ENCODE measurements around the gene SCGB1A1. TPM values are rescaled to one million over a fixed set of nuclear protein-coding genes. Genes with fewer than 3 reads are reported as not detected.

SCGB1A1 gene
- total RNA-seq, 2 experiments from 2014 or later, result not detected

DNA sequence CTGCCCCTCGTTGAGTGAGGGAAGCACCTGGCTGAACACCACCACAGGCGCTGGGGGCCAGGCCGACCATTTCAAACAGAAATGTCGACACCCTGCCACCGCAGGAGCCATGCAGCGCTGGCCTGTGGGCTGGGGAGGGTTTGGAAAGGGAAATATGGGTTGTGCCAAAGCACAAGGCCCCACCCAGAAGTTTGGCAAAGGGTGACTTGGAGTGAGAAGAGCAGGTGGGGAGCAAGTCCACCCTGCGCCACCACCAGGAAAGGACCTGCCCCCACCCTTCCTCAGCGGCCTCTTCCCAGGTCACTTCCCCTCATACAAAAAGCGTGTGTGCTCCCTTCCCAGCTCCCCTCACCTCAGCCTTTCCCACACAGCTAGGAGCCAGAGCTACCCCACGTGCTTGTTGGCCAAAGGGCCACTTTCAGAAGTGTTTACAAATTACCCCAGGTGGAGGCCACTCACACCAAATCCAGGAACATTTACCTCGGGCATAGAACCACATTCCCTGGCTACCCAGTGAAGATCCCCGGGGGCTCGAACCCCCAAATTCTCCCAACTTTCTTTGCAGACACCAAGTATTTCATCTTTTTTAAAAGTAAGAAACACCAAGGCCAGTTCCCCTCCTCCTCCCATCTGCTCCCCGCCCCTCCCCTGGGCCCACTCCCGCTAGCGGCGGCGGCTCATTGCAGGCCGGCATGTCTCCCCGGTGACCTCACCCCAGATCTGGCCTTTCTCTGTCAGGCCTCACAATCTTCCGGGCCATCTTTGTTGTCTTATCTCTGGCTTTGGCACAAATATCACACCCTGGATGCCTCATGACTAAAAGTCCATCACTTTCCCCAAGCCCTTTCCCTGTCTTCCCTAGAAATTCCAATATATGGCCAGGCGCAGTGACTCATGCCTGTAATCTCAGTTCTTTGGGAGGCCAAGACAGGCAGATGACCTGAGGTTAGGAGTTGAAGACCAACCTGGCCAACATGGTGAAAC lies 20.5 kb upstream of the SCGB1A1 start:
- Histone ChIP-seq H3K4me3 (ENCODE audit: low read depth, low read length, poor library complexity, severe bottlenecking) (no peak overlapping the region), H4K20me1 (ENCODE audit: insufficient read depth, low read length) (no peaks in the 10 kb centered on the region), H3K27ac (ENCODE audit: low read depth, low read length, poor library complexity, severe bottlenecking) (no peak overlapping the region), H3K9me2 (ENCODE audit: insufficient read depth, low read length) (no peaks in the 10 kb centered on the region), H2AFZ (ENCODE audit: low read length) (no peak overlapping the region), H3K36me3 (ENCODE audit: insufficient read depth, low read length) (no peaks in the 10 kb centered on the region), H3K4me1 (ENCODE audit: insufficient read depth, low read length, poor library complexity, severe bottlenecking) (no peaks in the 10 kb centered on the region), H3K4me2 (ENCODE audit: low read length) (no peak overlapping the region), H3K79me2 (ENCODE audit: insufficient read depth, low read depth, low read length) (no peaks in the 10 kb centered on the region), H3K9me3 (ENCODE audit: low read length) (no peaks in the 10 kb centered on the region)
- POLR2A ChIA-PET, result interaction anchor here (0.6 kb wide), 1 partner anchor 37 kb away, joined by 3 read pairs; no protein-coding TSS in a partner anchor
- no TSS peak for BruUV-seq (replicated peaks)
- intact Hi-C loops (cut with micrococcal nuclease; ENCODE audit: unreplicated experiment), result no loop called here
- CTCF ChIA-PET (ENCODE audit: unreplicated experiment), result no interaction called here
- TF ChIP-seq EZH2phosphoT487 (IDR thresholded peaks at IDR 0.05; ENCODE audit: borderline replicate concordance, low read depth, low read length), result no peak
- TF ChIP-seq, protein P1, sequence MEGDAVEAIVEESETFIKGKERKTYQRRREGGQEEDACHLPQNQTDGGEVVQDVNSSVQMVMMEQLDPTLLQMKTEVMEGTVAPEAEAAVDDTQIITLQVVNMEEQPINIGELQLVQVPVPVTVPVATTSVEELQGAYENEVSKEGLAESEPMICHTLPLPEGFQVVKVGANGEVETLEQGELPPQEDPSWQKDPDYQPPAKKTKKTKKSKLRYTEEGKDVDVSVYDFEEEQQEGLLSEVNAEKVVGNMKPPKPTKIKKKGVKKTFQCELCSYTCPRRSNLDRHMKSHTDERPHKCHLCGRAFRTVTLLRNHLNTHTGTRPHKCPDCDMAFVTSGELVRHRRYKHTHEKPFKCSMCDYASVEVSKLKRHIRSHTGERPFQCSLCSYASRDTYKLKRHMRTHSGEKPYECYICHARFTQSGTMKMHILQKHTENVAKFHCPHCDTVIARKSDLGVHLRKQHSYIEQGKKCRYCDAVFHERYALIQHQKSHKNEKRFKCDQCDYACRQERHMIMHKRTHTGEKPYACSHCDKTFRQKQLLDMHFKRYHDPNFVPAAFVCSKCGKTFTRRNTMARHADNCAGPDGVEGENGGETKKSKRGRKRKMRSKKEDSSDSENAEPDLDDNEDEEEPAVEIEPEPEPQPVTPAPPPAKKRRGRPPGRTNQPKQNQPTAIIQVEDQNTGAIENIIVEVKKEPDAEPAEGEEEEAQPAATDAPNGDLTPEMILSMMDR (conservative IDR thresholded peaks at IDR 0.05; ENCODE audit: low read length), result no peak
- DNase-seq (ENCODE audit: low spot score), result no peak

DNA sequence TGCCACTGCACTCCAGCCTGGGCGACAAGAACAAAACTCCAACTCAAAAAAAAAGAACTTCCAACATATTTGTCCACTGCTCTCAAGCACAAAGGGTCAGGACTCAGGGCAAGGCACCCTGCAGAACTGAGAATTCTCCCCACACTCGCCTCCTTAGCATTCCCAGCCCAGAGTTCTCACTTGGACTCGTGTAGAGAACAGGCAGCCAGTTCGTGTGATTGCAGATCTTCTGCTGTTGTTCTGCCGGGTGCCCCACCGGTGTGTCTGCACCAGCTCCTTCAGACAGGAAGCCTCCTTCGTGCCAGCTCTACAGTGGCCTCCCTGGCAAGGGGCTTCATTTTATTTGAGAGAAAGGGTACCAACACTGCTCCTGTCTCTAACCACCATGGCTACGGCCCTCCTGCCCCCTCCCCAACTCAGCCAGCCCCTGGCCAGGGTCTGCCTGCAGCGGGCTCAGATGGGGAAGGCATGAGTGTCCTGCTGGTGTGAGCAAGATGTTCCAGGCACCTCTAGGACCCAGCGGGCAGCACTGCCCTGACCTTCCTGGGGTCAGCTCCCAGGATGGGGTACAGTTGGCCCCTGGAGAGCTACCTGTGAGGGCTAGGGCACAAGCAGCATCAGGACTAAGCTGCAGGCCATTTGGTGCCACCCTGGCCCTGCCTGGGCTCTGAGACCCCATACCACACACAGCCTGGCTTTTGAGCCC lies 19.5 kb upstream of the SCGB1A1 start:
- Histone ChIP-seq H3K4me1 (ENCODE audit: insufficient read depth, low read length, poor library complexity, severe bottlenecking) (no peaks in the 10 kb centered on the region), H3K27ac (ENCODE audit: low read depth, low read length, poor library complexity, severe bottlenecking) (no peak overlapping the region), H4K20me1 (ENCODE audit: insufficient read depth, low read length) (no peaks in the 10 kb centered on the region), H3K4me2 (ENCODE audit: low read length) (no peak overlapping the region), H3K9me2 (ENCODE audit: insufficient read depth, low read length) (no peaks in the 10 kb centered on the region), H2AFZ (ENCODE audit: low read length) (no peak overlapping the region), H3K79me2 (ENCODE audit: insufficient read depth, low read depth, low read length) (no peaks in the 10 kb centered on the region), H3K4me3 (ENCODE audit: low read depth, low read length, poor library complexity, severe bottlenecking) (no peak overlapping the region), H3K9me3 (ENCODE audit: low read length) (no peaks in the 10 kb centered on the region), H3K36me3 (ENCODE audit: insufficient read depth, low read length) (no peaks in the 10 kb centered on the region)
- ChIA-PET CTCF (ENCODE audit: unreplicated experiment) (no interaction called here), POLR2A (interaction anchor here (0.6 kb wide), 1 partner anchor 38 kb away, joined by 3 read pairs; no protein-coding TSS in a partner anchor)
- no peak for DNase-seq (ENCODE audit: low spot score)
- intact Hi-C loops (cut with micrococcal nuclease; ENCODE audit: unreplicated experiment), result no loop called here
- TF ChIP-seq, protein P1 (conservative IDR thresholded peaks at IDR 0.05; ENCODE audit: low read length), result no peak
- TF ChIP-seq EZH2phosphoT487 (IDR thresholded peaks at IDR 0.05; ENCODE audit: borderline replicate concordance, low read depth, low read length), result no peak
- BruUV-seq (replicated peaks), result no TSS peak
